ENCODE measurements around the gene EHD1. TPM values are rescaled to one million over a fixed set of nuclear protein-coding genes. Genes with fewer than 3 reads are reported as not detected.
A peak's percentile ranks its signal among the peaks of the same experiment; 100 is the strongest.

EHD1 gene
- total RNA-seq, 5 donors from 2014 or later (not counting 1 experiment from before 2014, with no cell fraction given): 126 to 286 (median 269) TPM

- ChIA-PET CTCF (interaction anchor here in 1 of 2 donors (1.5 to 1.7 kb wide), 3 partner anchors 12 to 29 kb away, joined by 3 to 6 read pairs (median 6); no protein-coding TSS in a partner anchor), POLR2A (no interaction called here)
- Histone ChIP-seq H3K36me3 (ENCODE audit: control insufficient read depth in 2 of 2, extremely low read depth in 1 of 2, insufficient read depth in 1 of 2, low read length in 1 of 2) (peaks cover 14 to 40% of the 10 kb centered on the region in 2 donors), H3K27me3 (replicated peaks in 1 of 2; ENCODE audit: control insufficient read depth in 2 of 2, extremely low read depth in 1 of 2, insufficient read depth in 2 of 2, low read length in 1 of 2) (no peaks in the 10 kb centered on the region), H3K9me3 (no peaks in the 10 kb centered on the region), H3K27ac (ENCODE audit: low read length) (peak overlapping the region; percentile 17), H3K4me1 (ENCODE audit: control insufficient read depth in 1 of 2, extremely low read depth in 1 of 2, insufficient read depth in 2 of 2, low read length in 2 of 2) (peaks cover 44 to 85% of the 10 kb centered on the region in 2 experiments), H3K4me3 (ENCODE audit: control insufficient read depth in 1 of 2, extremely low read depth in 1 of 2, low read length in 1 of 2) (peak overlapping the region; percentile 95 to 99)
- whole genome bisulfite sequencing (ENCODE audit: insufficient coverage): 0% methylated on average over 4 of the region's 11 CpGs
- no peak for ATAC-seq (replicated peaks in 1 of 4)
- H3K9me3 Mint-ChIP-seq: no peaks in the 10 kb centered on the region
- H3K27me3 Mint-ChIP-seq: no peaks in the 10 kb centered on the region
- H3K4me3 Mint-ChIP-seq: peak overlapping the region; percentile 99
- peak overlapping the region; percentile 92 to 97 for H3K27ac Mint-ChIP-seq
- H3K36me3 Mint-ChIP-seq: peaks cover 43% of the 10 kb centered on the region
- peak in 2 of 35 experiments; percentile 14 to 27 for DNase-seq
- H3K4me1 Mint-ChIP-seq: peaks cover 70 to 80% (median 77%) of the 10 kb centered on the region in 3 donors
These were observed 2.1 kb downstream of the EHD1 start for GRCh38 chr11:64876229-64876750.

GRCh38 chr11:64875369-64876228, 2.8 kb downstream of the EHD1 start:
- peak overlapping the region; percentile 95 to 99 for H3K4me3 ChIP-seq (ENCODE audit: control insufficient read depth in 1 of 2, extremely low read depth in 1 of 2, low read length in 1 of 2)
- Mint-ChIP-seq H3K4me1 (peaks cover 71 to 79% (median 76%) of the 10 kb centered on the region in 3 donors), H3K36me3 (peaks cover 44% of the 10 kb centered on the region), H3K9me3 (no peaks in the 10 kb centered on the region), H3K4me3 (peak overlapping the region; percentile 99), H3K27ac (peak overlapping the region; percentile 92 to 97), H3K27me3 (no peaks in the 10 kb centered on the region)
- H3K4me1 ChIP-seq (ENCODE audit: control insufficient read depth in 1 of 2, extremely low read depth in 1 of 2, insufficient read depth in 2 of 2, low read length in 2 of 2): peaks cover 48 to 85% of the 10 kb centered on the region in 2 experiments
- H3K36me3 ChIP-seq (ENCODE audit: control insufficient read depth in 2 of 2, extremely low read depth in 1 of 2, insufficient read depth in 1 of 2, low read length in 1 of 2): peaks cover 14 to 46% of the 10 kb centered on the region in 2 donors
- H3K9me3 ChIP-seq: no peaks in the 10 kb centered on the region
- ChIA-PET CTCF (interaction anchor here (0.7 to 2.1 kb wide), 9 partner anchors 12 to 97 kb away, joined by 3 to 8 read pairs (median 4); partner anchors contain the start of gene SF1 (in 1 of the 2)), POLR2A (interaction anchor here (0.6 to 1.8 kb wide), 7 partner anchors 10 to 764 kb away, joined by 3 to 24 read pairs (median 4); no protein-coding TSS in a partner anchor)
- H3K27me3 ChIP-seq (replicated peaks in 1 of 2; ENCODE audit: control insufficient read depth in 2 of 2, extremely low read depth in 1 of 2, insufficient read depth in 2 of 2, low read length in 1 of 2): no peaks in the 10 kb centered on the region
- H3K27ac ChIP-seq (ENCODE audit: low read length): no peak overlapping the region
- DNase-seq: no peak
- no peak for ATAC-seq (replicated peaks in 1 of 4)
- WGBS (ENCODE audit: insufficient coverage): 35% methylated on average over 13 of the region's 17 CpGs

DNA sequence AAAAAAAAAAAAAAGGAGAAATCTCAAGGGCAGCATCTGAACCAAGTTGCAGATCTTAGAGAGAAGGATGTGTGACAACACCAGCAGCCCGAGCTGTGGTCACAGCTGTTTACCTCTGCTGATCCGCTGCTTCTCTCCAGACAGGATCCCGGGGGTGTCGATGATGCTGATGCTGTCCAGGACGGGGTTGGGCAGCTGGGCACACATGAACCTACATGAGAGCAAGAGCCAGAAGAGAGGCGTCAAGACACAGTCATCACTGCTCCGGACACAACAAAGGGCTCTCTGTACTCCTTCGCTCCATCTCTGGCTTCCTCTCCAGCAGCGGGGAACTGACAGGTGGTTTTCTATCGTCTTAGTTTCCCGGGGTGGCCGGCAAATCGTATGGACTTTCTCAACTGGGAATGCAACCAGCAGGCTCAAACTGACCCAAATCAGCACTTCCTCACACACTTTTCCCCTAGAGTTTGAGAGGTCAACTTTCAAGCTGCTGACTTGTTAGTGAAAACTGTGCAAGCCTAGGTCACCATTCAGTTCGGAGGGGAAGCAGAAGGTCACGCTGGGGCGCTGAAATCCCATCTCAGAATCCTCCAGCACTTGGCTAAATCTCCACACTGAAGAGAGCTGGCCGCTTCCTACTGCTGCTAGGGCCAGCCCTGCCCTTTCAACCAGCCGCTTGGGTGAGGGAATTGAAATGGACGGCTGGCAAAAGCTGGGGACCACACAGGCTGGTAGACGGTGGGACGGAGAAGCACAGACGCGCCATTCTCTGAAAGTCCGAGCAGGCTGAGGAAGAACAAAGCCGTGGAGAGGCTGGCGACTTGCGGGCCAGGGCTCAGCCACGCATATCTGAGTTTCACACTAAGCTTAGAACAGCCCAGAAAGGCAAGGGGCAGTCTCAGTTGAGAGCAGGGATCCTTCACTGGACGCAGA, 3.8 kb downstream of the EHD1 start:
- CTCF ChIA-PET: interaction anchor here (0.5 to 2.1 kb wide), 11 partner anchors 11 to 1128 kb away, joined by 3 to 9 read pairs (median 4); partner anchors contain the start of genes BANF1 (in 1 of the 2), EIF1AD (in 1 of the 2) and SF1 (in 1 of the 2)
- Mint-ChIP-seq H3K27me3 (no peaks in the 10 kb centered on the region), H3K27ac (peak overlapping the region; percentile 92 to 97), H3K4me1 (peaks cover 71 to 78% (median 76%) of the 10 kb centered on the region in 3 donors), H3K4me3 (peak overlapping the region; percentile 99), H3K36me3 (peaks cover 44% of the 10 kb centered on the region), H3K9me3 (no peaks in the 10 kb centered on the region)
- Histone ChIP-seq H3K27me3 (replicated peaks in 1 of 2; ENCODE audit: control insufficient read depth in 2 of 2, extremely low read depth in 1 of 2, insufficient read depth in 2 of 2, low read length in 1 of 2) (no peaks in the 10 kb centered on the region), H3K36me3 (ENCODE audit: control insufficient read depth in 2 of 2, extremely low read depth in 1 of 2, insufficient read depth in 1 of 2, low read length in 1 of 2) (peaks cover 18 to 51% of the 10 kb centered on the region in 2 donors), H3K9me3 (no peaks in the 10 kb centered on the region), H3K4me3 (ENCODE audit: control insufficient read depth in 1 of 2, extremely low read depth in 1 of 2, low read length in 1 of 2) (peak overlapping the region; percentile 18 to 99), H3K27ac (ENCODE audit: low read length) (peak overlapping the region; percentile 62), H3K4me1 (ENCODE audit: control insufficient read depth in 1 of 2, extremely low read depth in 1 of 2, insufficient read depth in 2 of 2, low read length in 2 of 2) (peaks cover 49 to 85% of the 10 kb centered on the region in 2 experiments)
- POLR2A ChIA-PET: interaction anchor here (0.6 to 1.8 kb wide), 8 partner anchors 9 to 1438 kb away, joined by 3 to 24 read pairs (median 4); no protein-coding TSS in a partner anchor
- 57% methylated on average over 26 of the region's 29 CpGs for WGBS (ENCODE audit: insufficient coverage)
- DNase-seq (peak in 25 of 35 experiments; percentile 30 to 71 (median 54)), ATAC-seq (replicated peaks in 1 of 4) (no peak)

GRCh38 chr11:64872790-64873488, 5.5 kb downstream of the EHD1 start:
- DNase-seq (no peak), ATAC-seq (replicated peaks in 1 of 4) (no peak)
- H3K27me3 Mint-ChIP-seq: no peaks in the 10 kb centered on the region
- Histone ChIP-seq H3K4me3 (ENCODE audit: control insufficient read depth in 1 of 2, extremely low read depth in 1 of 2, low read length in 1 of 2) (no peak overlapping the region), H3K4me1 (ENCODE audit: control insufficient read depth in 1 of 2, extremely low read depth in 1 of 2, insufficient read depth in 2 of 2, low read length in 2 of 2) (peaks cover 56 to 94% of the 10 kb centered on the region in 2 experiments), H3K27ac (ENCODE audit: low read length) (peak overlapping the region; percentile 44), H3K27me3 (replicated peaks in 1 of 2; ENCODE audit: control insufficient read depth in 2 of 2, extremely low read depth in 1 of 2, insufficient read depth in 2 of 2, low read length in 1 of 2) (no peaks in the 10 kb centered on the region), H3K9me3 (no peaks in the 10 kb centered on the region), H3K36me3 (ENCODE audit: control insufficient read depth in 2 of 2, extremely low read depth in 1 of 2, insufficient read depth in 1 of 2, low read length in 1 of 2) (peaks cover 18 to 62% of the 10 kb centered on the region in 2 donors)
- H3K36me3 Mint-ChIP-seq: peaks cover 52% of the 10 kb centered on the region
- peak overlapping the region; percentile 50 to 78 (median 57) for H3K4me3 Mint-ChIP-seq
- no peaks in the 10 kb centered on the region for H3K9me3 Mint-ChIP-seq
- H3K4me1 Mint-ChIP-seq: peaks cover 79 to 84% (median 84%) of the 10 kb centered on the region in 3 donors
- POLR2A ChIA-PET: interaction anchor here (0.6 to 0.9 kb wide), 3 partner anchors 12 to 14 kb away, joined by 4 to 6 read pairs (median 4); no protein-coding TSS in a partner anchor
- 87% methylated on average over 3 of the region's 8 CpGs for WGBS (ENCODE audit: insufficient coverage)
- peak overlapping the region; percentile 90 to 92 for H3K27ac Mint-ChIP-seq
- CTCF ChIA-PET: interaction anchor here (0.6 to 2.1 kb wide), 10 partner anchors 10 to 841 kb away, joined by 3 to 9 read pairs (median 4); partner anchors contain the start of gene SF1 (in 1 of the 2)

DNA sequence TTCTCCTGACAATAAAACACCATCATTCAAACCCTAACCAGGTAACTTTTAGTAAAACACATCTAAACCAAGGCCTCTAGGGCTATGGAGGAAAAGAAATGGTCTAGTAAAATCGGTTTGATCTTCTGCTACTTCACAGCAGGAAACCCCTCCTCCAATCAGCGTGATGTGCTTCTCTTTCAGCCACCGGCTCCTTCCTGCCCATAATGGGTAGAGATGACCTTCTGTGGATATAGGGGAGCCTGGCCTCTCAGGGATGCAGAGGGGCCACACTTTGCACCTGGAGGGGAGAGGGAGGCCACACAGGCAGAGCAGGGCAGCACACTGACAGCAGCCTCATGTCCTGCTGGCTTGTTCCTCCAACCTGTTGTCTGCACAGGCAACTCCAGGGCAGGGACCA, 6.9 kb downstream of the EHD1 start:
- ChIA-PET POLR2A (no interaction called here), CTCF (no interaction called here)
- ATAC-seq (replicated peaks in 1 of 4) (peak in 3 of 4 experiments; percentile 9 to 27 (median 22)), DNase-seq (no peak)
- peak overlapping the region in 1 of 2 donors; percentile 36 for H3K4me3 ChIP-seq (ENCODE audit: control insufficient read depth in 1 of 2, extremely low read depth in 1 of 2, low read length in 1 of 2)
- Mint-ChIP-seq H3K4me1 (peaks cover 78 to 89% (median 86%) of the 10 kb centered on the region in 3 donors), H3K27ac (peak overlapping the region; percentile 92 to 96), H3K4me3 (peak overlapping the region; percentile 69 to 78 (median 74)), H3K36me3 (peaks cover 46% of the 10 kb centered on the region), H3K27me3 (no peaks in the 10 kb centered on the region), H3K9me3 (no peaks in the 10 kb centered on the region)
- H3K9me3 ChIP-seq: no peaks in the 10 kb centered on the region
- no CpG with 5 or more reads among the region's 3 CpGs for WGBS (ENCODE audit: insufficient coverage)
- H3K4me1 ChIP-seq (ENCODE audit: control insufficient read depth in 1 of 2, extremely low read depth in 1 of 2, insufficient read depth in 2 of 2, low read length in 2 of 2): peaks cover 55 to 100% of the 10 kb centered on the region in 2 experiments
- H3K27me3 ChIP-seq (replicated peaks in 1 of 2; ENCODE audit: control insufficient read depth in 2 of 2, extremely low read depth in 1 of 2, insufficient read depth in 2 of 2, low read length in 1 of 2): no peaks in the 10 kb centered on the region
- peaks cover 18 to 68% of the 10 kb centered on the region in 2 donors for H3K36me3 ChIP-seq (ENCODE audit: control insufficient read depth in 2 of 2, extremely low read depth in 1 of 2, insufficient read depth in 1 of 2, low read length in 1 of 2)
- peak overlapping the region; percentile 34 for H3K27ac ChIP-seq (ENCODE audit: low read length)

All from T-cell (primary cell).